ENCODE results near the gene NOTCH4.

NOTCH4 gene

GRCh38 chr6:32255199-32256153 lies 31.6 kb upstream of the NOTCH4 start:
- Histone ChIP-seq H3K4me3 (ENCODE audit: severe bottlenecking) (peak overlapping the region; percentile 4), H3K4me1 (ENCODE audit: insufficient read depth, poor library complexity, severe bottlenecking) (peaks cover 5% of the 10 kb centered on the region), H3K27ac (ENCODE audit: poor library complexity, severe bottlenecking) (peak overlapping the region; percentile 33), H3K9me3 (ENCODE audit: severe bottlenecking) (no peaks in the 10 kb centered on the region), H3K36me3 (ENCODE audit: low read depth) (no peaks in the 10 kb centered on the region), H3K27me3 (ENCODE audit: insufficient read depth, poor library complexity, severe bottlenecking) (no peaks in the 10 kb centered on the region)
- ATAC-seq (ENCODE audit: low read depth) (peak; percentile 100), DNase-seq (ENCODE audit: low spot score) (peak; percentile 65)
- peak; percentile 71 for TF ChIP-seq CTCF (IDR thresholded peaks at IDR 0.05; ENCODE audit: poor library complexity, severe bottlenecking)

DNA sequence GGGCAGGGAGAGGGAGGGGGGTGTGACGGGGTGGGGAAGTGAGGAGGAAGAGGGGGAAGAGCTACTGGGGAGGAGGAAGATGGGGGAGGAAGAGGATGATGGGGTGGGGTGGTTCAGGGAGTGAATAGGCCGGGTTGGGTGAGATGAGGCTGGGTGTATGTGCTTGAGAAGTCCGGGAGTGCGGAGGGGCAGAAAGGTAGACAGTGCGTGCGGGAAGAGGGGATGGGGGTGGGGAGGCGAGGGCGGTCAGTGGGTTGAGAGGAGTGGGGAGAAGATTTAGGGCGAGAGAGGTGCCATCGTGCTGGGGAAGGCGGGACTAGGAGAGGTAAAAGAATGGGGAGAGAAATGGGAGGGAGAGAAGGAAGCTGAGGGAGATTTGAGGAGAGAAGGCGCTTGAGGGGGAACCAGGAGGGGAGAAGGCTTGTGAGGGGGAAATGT lies 30.9 kb upstream of the NOTCH4 start:
- no peak for TF ChIP-seq CTCF (IDR thresholded peaks at IDR 0.05; ENCODE audit: poor library complexity, severe bottlenecking)
- Histone ChIP-seq H3K36me3 (ENCODE audit: low read depth) (no peaks in the 10 kb centered on the region), H3K4me3 (ENCODE audit: severe bottlenecking) (peak overlapping the region; percentile 4), H3K27ac (ENCODE audit: poor library complexity, severe bottlenecking) (no peak overlapping the region), H3K9me3 (ENCODE audit: severe bottlenecking) (no peaks in the 10 kb centered on the region), H3K27me3 (ENCODE audit: insufficient read depth, poor library complexity, severe bottlenecking) (no peaks in the 10 kb centered on the region), H3K4me1 (ENCODE audit: insufficient read depth, poor library complexity, severe bottlenecking) (peaks cover 5% of the 10 kb centered on the region)
- ATAC-seq (ENCODE audit: low read depth) (peak; percentile 12; the same call in 1 of the 3 replicates), DNase-seq (ENCODE audit: low spot score) (no peak)

GRCh38 chr6:32252331-32253009 lies 28.6 kb upstream of the NOTCH4 start:
- no peak for TF ChIP-seq CTCF (IDR thresholded peaks at IDR 0.05; ENCODE audit: poor library complexity, severe bottlenecking)
- Histone ChIP-seq H3K9me3 (ENCODE audit: severe bottlenecking) (no peaks in the 10 kb centered on the region), H3K27me3 (ENCODE audit: insufficient read depth, poor library complexity, severe bottlenecking) (no peaks in the 10 kb centered on the region), H3K4me3 (ENCODE audit: severe bottlenecking) (no peak overlapping the region), H3K4me1 (ENCODE audit: insufficient read depth, poor library complexity, severe bottlenecking) (peaks cover 5% of the 10 kb centered on the region), H3K27ac (ENCODE audit: poor library complexity, severe bottlenecking) (no peak overlapping the region), H3K36me3 (ENCODE audit: low read depth) (no peaks in the 10 kb centered on the region)
- ATAC-seq (ENCODE audit: low read depth) (no peak), DNase-seq (ENCODE audit: low spot score) (no peak)

DNA sequence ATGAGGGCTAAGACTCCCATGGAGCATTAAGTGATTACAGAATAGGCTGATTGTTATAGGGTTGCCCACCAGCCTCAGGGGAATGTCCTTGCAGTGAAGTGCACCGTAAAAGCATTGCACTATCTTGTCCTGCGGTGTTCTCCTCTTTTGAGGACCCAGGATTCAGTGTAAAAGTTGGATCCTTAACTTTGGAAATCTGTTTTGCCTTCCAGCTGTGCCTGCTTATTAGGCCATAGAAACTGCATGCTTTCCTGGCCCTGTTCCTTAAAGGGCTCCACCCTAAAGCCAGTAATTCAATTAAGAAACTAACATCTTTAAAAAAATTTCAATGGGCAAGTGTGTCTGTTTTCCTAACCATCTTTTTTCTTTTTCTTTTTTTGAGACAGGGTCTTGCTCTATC lies 25.4 kb upstream of the NOTCH4 start:
- no peak overlapping the region for H3K4me3 ChIP-seq (ENCODE audit: severe bottlenecking)

More for the DNA sequence above, 25.4 kb upstream of the NOTCH4 start:
- Histone ChIP-seq H3K27me3 (ENCODE audit: insufficient read depth, poor library complexity, severe bottlenecking) (no peaks in the 10 kb centered on the region), H3K4me1 (ENCODE audit: insufficient read depth, poor library complexity, severe bottlenecking) (no peaks in the 10 kb centered on the region), H3K36me3 (ENCODE audit: low read depth) (no peaks in the 10 kb centered on the region), H3K27ac (ENCODE audit: poor library complexity, severe bottlenecking) (no peak overlapping the region), H3K9me3 (ENCODE audit: severe bottlenecking) (no peaks in the 10 kb centered on the region)
- no peak for TF ChIP-seq CTCF (IDR thresholded peaks at IDR 0.05; ENCODE audit: poor library complexity, severe bottlenecking)
- DNase-seq (ENCODE audit: low spot score): no peak
- no peak for ATAC-seq (ENCODE audit: low read depth)

All from RWPE2 (cell line).